Right ventricle myocardium superior (tissue), 1 donor: Measurements from ENCODE around the gene FDXACB1. TPM values are rescaled to one million over a fixed set of nuclear protein-coding genes. Genes with fewer than 3 reads are reported as not detected.
A peak's percentile ranks its signal among the peaks of the same experiment; 100 is the strongest.

ENCODE experiments used
- ATAC-seq: fragments of 200-7000 bp; cut with Tn5 transposase; one replicate; pipeline ENCODE4 v1.9.1; 2020; ENCODE audit warnings: mild to moderate bottlenecking; ENCODE audit not compliant: poor library complexity
- DNase-seq: peaks from one replicate; pipeline ENCODE4 v3.0.0-alpha.2; 2020
- intact Hi-C: fragments of 100-400 bp; cut with DNase I; formaldehyde crosslinking; loops from one replicate; pipeline ENCODE4 v1.11.2; 2022
- long read RNA-seq: library from polyadenylated mRNA; unstranded; transcript quantifications from one replicate; pipeline ENCODE4 v2.0.0, GENCODE V29; 2021
- total RNA-seq: library from RNA; stranded (reverse); fragmentation: NEBNext Ultra II Directional; extraction: Animal tissue kit (Norgen Biotek cat#: 25700); gene quantifications from one replicate; pipeline ENCODE4 v1.2.1, GENCODE V29; 2021
- donor health status: DM: no; HTN: yes; CAD: no; lungs with severe emphysema.

FDXACB1 gene, protein sequence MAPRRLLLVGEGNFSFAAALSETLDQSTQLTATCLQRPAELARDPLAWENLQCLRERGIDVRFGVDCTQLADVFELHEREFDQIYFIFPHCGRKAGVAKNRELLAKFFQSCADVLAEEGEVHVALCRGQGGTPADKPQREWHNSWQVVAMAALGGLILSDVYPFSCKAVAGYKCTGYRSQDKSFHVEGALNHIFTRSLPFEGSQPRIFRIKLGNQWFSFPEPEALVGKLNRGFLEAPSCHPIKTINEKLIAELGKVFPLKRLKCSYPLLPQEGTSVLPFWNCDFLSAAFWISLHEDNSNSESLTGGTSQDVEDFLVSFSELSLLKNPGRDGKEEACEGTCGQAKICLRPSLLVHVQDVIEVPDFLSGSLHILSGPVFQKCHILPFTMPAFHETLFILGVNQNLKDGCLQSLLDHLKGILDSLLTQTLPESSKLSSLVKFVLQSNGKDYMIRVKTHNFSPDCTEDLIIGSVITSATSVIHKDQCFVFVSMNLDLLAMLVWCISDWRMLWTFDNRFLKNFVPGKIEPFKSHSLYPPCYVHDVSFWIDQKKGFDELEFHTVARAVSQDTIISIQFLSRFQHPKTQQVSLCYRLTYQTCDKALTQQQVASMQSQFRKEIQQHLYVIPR
- 0.86 TPM for total RNA-seq
- long read RNA-seq, partial matches to known transcripts: 0 of 1 reads
- long read RNA-seq, other reads (novel, unspliced or antisense): 0 of 1 reads

DNA sequence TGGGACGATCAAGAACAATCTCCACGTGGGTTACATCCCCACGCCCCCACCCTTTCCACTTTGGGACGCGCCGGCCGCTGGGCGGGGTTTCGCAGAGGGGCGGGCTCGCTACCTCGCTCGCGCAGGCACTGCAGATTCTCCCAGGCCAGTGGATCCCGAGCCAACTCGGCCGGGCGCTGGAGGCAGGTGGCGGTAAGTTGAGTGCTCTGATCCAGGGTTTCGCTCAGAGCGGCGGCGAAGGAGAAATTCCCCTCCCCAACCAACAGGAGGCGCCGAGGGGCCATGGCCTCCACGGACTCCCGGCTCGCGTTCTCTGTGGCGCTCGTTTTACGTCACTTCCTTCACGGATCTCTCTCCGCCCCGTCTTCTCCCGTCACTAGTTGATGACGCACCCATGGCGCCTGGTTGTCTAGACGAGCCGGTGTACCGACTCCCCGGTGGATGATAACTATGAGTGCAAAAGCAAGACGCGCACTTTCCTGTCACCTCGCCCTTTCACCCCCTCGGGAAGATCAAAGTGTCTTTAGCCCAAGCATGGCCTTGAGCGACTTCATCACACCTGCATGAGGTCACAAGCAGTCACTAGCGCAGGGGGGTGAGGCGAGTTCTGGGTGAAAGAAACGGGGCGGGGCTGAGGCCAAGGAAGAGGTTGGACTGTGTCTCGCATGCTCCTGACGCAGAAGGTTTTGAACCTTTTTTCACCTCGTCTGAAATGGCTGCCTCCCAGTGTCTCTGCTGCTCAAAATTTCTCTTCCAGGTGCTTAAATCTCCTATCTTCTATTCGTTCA is at the start of gene FDXACB1, which contains the start of gene CFAP68:
Gene FDXACB1, minus strand, starts transcription at position 317 of the 788 bp plus-strand sequence. Its CDS starts 33 bp downstream, at position 284.
Gene CFAP68, plus strand, starts transcription at position 693 of the 788 bp plus-strand sequence. Its CDS starts 20 bp downstream, at position 713.
- peak; percentile 96 for ATAC-seq
- intact Hi-C loops: loop anchor here (5.0 to 10.0 kb wide), 3 partner anchors 48 to 206 kb away; partner anchors contain the start of genes SDHD and TIMM8B
- DNase-seq: peak; percentile 96

DNA sequence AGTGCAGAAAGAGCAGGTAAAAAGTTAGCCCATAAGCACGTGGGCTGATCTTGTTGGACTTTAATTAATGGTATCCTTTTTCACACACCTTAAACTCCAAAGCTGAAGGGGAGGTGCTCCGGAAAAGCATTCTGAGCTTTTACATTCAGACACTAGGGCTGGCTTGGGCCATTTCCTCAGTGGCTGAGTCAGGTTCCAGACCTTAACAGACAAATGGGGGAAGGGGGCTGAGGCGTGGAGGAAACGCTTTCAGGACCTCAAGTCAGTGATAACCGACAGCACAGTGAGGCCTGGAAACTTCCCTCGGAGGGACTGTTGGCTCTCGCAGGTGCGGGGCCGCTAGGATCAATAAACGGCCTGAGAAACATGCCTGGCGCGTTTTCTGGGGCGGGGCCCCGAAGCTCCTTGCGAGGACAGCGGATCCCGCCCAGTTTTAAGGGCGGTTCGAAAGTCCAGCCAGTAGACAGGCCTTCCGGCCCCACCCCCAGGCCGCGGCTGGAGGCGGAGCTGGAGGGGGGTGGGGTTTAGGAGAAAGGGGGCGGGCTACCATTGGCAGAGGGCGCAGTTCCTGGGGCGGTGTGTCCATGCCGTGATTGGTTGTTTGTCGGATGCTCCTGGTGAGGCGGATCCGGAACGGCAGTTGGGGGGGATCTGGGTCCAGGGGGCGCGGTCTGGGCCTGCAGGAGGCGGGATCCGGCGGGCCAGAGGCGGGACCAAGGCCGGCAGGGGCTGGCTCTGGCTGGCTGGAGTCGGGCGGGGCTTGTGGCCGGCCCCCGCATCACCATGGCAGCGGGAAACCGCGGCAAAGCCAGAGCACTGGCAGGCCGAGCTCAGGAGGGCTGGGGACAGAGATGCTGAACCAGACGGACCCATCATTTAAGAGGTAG is 47.8 kb upstream of the FDXACB1 start:
- intact Hi-C loops: loop anchor here (5.0 kb wide), 1 partner anchor 49 kb away; the partner anchor contains the start of genes CFAP68 and FDXACB1
- peak; percentile 94 for ATAC-seq

DNA sequence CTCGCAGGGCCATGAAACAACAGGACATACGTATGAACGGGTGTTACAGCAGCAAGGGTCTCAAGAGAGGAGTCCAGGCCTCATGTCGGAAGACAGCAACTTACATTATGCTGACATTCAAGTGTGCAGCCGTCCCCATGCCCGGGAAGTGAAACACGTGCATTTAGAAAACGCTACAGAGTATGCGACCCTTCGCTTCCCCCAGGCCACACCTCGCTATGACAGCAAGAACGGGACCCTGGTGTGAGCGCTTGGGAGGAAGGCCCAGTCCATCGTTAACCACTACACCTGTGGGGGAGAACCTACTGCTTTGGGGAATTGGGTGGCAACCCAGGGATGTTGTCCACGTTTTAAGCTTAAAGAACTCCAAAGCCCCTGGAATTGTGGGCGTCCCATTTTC is 47.0 kb upstream of the FDXACB1 start:
- ATAC-seq: no peak
- intact Hi-C loops: loop anchor here (5.0 kb wide), 1 partner anchor 49 kb away; the partner anchor contains the start of genes CFAP68 and FDXACB1

More for the DNA sequence above, 47.8 kb upstream of the FDXACB1 start:
- DNase-seq: peak; percentile 98

DNA sequence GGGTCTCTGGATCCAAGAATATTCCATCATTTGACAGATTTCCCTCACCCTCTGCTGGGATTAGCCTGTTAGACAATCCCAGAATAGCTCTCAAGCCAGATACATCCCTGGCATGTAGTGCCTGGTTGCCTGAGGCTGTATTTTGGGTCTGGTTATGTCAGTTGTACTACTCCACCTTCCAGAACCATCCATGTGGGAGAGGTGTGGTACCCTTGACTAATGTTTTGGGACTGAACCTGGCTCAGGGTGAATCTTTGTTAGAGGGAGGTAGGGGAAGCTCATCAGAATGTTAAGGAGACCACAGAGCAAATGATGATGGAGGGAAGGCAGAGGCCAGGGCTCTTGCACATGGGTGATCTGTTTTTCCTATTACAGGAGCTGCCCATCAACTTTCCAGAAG is 45.0 kb upstream of the FDXACB1 start:
- no peak for DNase-seq
- intact Hi-C loops: no loop called here
- no peak for ATAC-seq

More for the DNA sequence above, 47.0 kb upstream of the FDXACB1 start:
- DNase-seq: no peak

DNA sequence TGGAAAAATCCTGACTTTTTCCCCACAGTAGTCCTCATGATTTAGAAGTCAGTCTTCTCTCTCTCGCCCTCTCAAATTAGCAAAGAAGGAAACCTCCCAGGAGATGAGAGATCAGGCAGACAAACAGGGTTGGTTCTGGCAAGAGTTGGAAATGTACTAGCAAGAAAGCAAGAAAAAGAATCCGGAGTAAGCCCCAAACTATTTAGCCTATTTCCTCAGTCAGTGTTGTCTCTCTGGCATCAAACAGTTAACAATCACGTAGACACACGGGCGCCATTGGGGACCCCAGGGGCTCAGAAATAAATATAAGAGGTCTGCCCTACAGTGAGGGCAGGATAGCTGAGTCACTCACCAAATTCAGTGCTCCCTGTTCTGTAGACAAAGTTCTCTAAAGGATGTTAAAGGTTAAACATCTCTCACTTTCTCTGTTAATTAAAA is 44.4 kb upstream of the FDXACB1 start:
- DNase-seq: no peak
- ATAC-seq: peak; percentile 4
- intact Hi-C loops: no loop called here

DNA sequence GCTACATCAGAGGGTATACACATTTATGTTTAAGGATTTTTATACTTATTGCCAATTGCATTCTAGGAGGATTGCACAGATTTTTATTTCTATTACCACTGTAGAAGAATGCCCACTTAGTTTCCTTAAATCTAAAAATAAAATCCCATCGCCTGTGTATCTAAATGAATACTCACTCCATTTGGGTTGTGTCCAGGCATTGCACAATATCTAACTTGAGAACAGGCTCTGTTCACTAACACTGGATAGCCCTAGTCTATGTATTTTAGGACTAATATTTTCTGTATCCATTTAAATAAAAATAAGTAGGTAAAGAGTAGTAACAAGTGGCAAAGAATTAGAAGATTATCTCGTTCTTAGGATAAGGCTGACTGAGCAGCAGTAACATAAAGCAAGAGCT is 43.8 kb upstream of the FDXACB1 start:
- intact Hi-C loops: no loop called here
- ATAC-seq: peak; percentile 55
- no peak for DNase-seq

DNA sequence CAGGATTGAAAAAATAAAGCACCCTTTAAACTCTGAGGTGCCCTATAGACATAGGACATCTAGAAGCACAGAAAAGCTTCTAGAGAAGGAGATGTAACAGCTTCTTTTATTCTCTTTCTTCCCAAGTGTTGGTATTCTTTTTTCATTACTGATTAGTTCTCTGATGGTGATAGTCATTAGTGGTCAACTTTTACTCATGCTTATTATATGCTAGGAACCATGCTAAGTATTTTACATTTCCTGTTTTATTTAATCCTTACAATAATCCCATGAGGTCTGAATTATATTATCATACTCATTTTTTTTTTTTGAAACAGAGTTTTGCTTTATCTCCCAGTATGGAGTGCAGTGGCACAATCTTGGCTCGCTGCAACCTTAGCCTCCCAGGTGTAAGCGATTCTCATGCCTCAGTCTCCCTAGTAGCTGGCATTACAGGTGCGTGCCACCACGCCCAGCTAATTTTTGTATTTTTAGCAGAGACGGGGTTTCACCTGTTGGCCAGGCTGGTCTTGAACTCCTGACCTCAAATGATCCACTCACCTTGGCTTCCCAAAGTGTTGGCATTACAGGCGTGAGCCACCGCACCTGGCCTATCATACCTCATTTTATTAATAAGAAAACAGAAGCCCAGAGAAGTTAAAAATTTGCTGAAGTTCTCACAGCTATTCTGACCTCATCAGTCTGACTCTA is 42.7 kb upstream of the FDXACB1 start:
- DNase-seq (no peak), ATAC-seq (no peak)
- intact Hi-C loops: no loop called here

DNA sequence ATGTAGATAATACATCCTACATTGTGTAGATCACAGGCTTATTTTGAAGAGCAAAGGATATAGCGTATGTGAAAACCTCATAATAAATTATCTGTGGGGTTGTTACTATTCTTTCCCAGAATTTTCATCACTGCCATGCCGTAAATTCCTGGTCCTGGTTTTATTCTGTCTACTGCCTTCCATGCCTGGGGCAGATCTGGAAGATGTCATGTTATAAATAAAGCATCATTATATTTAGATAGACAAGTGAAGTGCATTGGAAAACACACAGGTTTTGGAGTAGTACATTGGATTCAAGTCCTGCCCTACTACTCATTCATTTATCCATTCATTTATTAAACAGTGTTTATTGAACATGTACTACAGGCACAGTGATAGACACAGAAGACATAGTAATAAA is 41.9 kb upstream of the FDXACB1 start:
- DNase-seq (no peak), ATAC-seq (no peak)
- intact Hi-C loops: no loop called here

DNA sequence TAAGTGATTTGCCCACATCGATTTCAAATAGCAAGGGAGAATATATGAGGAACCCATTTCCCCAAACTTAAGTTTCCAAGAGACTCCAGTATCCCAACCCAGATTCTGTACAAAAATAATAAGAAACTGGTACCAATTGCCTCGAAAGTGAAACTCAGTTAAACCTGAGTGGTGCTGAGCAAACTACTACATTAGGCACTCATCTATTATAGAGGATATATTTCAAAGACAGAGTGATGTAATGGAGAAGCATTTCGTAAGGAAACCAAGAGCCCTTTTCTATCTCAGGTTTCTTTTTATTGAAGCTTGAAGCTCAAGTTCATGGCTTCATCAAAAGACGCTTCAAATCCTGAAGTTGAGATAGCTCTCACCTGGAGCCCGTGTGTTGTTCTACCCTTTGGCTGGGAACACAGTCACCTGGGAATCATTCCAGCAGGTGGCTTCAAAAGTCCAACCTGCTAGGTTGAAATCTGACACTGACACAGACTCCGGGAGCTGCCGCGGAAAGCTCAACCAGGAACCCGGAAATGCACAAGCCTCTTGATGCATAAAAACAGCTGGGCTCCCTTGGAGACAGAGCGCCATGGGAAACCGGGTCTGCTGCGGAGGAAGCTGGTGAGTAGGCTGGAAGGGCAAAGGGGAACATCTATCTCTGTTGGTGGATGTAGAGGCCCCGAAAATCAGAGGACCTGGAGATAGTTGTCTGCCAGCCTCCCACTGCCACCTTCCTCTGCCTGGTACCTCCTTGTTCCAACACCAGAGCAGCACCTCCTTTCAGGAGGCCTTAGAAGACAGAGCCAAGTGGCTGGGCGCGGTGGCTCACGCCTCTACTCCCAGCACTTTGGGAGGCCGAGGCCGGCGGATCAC is 39.7 kb upstream of the FDXACB1 start, which contains the start of gene C11orf52:
Gene C11orf52, plus strand, starts transcription at position 524 of the 867 bp plus-strand sequence. Its CDS starts 60 bp downstream, at position 584.
- ATAC-seq (peak; percentile 21), DNase-seq (no peak)
- intact Hi-C loops: no loop called here

DNA sequence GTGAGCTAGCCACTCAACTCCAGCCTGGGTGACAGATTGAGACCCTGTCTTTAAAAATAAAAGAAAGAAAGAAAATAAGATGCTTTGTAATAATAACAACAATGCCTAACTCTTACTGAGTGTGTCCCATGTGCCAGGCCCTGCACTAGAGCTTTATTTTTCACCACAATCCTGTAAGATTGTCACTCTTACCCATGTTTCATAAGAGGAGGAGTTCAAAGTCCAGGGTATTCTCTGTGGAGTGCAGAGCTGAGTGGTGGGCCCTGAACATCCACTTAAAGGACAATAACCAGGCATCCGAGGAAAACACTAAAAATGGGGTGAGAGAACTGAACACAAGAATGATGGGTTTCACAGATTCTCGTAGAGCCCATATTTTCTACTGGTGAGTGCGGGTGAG is 38.8 kb upstream of the FDXACB1 start:
- intact Hi-C loops: no loop called here
- ATAC-seq: no peak
- no peak for DNase-seq

DNA sequence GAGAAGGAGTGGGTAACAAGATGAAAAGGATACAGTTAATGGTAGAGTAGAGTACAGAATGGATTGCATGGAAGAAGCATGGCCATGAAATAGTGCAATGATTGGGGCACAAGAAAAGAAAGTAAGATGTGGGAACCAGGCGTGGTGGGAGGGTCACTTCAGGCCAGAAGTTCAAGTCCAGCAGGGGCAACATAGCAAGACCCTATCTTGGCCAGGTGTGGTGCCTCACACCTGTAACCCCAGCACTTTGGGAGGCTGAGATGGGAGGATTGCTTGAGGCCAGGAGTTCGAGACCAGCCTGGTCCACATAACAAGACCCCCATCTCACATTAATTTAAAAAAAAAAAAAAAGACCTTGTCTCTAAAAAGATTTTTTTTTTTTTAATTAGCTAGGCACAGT is 38.3 kb upstream of the FDXACB1 start:
- intact Hi-C loops: no loop called here
- ATAC-seq: no peak
- no peak for DNase-seq

DNA sequence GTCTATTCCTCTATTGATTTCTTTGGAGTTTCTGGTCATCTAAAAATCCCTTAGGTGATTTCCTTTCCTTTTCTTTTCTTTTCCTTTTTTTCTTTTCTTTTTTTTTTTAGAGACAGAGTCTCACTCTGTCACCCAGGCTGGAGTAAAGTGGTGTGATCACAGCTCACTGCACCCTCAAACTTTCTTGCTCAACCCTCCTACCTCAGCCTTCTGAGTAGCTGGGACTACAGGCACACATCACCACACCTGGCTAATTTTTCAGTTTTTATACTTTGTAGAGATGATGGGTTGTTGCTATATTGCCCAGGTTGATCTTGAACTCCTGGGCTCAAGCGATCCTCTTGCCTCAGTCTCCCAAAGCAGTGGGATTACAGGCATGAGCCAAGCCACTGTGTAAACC is 37.8 kb upstream of the FDXACB1 start:
- intact Hi-C loops: no loop called here
- ATAC-seq (no peak), DNase-seq (no peak)

DNA sequence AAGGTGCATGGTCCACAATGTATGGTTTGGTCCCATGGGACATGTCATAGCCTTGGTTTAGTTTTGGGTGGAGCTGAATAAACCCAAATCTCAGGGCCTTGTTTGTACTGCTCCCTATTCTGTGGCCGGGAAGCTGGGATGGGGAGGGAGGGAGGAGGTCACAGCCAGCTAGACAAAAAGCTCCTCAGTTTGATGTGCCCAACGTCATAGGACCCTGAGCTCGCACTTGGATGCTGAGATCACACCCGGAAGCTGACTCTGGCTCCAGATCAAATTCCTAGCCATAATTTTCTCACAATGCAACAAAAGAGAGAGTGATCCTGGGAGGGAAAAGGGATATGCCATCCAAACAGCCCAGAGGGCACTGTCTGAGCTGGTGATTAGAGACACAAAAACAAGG is 35.0 kb upstream of the FDXACB1 start:
- DNase-seq (peak; percentile 62), ATAC-seq (peak; percentile 13)
- intact Hi-C loops: no loop called here

DNA sequence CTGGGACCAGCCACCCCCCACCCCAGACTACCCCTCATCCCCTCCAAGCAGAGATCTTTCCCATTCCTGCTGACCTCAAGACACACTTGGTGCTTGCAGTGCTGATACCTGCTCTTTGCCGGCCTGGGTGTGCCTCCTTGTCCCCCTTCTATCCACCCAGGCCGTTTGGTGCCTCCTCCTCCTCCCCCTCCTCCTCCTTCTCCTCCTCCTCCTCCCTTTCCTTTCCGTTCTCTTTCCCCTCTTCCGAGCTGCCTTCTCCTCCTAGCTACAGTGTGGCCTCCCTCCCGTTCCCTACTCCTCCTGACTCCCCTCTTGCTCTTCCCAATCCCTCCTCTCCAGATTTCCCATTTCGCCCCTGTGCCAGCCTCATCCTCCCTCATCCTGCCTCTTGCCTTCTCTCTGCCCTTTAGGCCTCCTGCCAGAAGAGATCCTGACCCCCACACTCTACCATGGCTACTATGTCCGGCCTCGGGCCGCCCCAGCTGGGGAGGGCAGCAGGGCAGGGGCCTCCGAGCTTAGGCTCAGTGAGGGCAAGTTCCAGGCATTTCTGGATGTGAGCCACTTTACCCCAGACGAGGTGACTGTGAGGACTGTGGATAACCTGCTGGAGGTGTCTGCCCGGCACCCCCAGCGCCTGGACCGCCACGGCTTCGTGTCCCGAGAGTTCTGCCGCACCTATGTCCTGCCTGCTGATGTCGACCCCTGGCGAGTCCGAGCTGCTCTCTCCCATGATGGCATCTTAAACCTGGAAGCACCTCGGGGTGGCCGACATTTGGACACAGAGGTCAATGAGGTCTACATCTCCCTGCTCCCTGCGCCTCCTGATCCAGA is 34.3 kb upstream of the FDXACB1 start:
- intact Hi-C loops: no loop called here
- ATAC-seq (peak; percentile 28), DNase-seq (peak; percentile 52)

DNA sequence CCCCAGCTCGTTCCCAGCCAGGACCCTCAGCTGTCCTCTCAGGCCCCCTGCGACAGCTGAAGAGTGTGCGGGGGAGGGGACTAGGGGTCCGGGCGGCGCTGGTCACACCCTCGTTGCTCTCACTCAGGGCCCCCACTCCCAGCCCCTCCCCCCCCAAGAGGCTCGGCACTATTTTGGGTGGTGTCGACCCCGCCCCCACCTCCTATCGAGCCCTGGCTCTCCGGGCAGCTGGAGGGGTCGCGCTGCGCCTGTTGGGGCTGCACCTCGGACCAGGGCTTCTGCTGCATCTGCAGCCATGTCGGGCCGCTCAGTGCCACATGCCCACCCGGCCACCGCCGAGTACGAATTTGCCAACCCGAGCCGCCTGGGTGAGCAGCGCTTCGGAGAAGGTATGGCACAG is 33.6 kb upstream of the FDXACB1 start, which contains the start of gene HSPB2:
Gene HSPB2, plus strand, starts transcription at position 200 of the 400 bp plus-strand sequence. Its CDS starts 96 bp downstream, at position 296.
- DNase-seq (peak; percentile 64), ATAC-seq (peak; percentile 19)
- intact Hi-C loops: no loop called here
